Loucy (cell line): ENCODE measurements around the gene MACROD2.

Source experiments
- EZH2phosphoT487 ChIP-seq: fragments of 200-600 bp; IDR thresholded peaks from 2 replicates; pipeline ENCODE4 v1.6.1; 2018; ENCODE audit warnings: antibody characterized with exemption, mild to moderate bottlenecking, moderate library complexity, borderline replicate concordance
- TF ChIP-seq, protein P1 (sequence below): fragments of 200-600 bp; sonication (generic); conservative IDR thresholded peaks from 2 replicates; pipeline ENCODE4 v1.5.1; 2014; ENCODE audit warnings: mild to moderate bottlenecking, antibody characterized with exemption, low read length

DNA sequence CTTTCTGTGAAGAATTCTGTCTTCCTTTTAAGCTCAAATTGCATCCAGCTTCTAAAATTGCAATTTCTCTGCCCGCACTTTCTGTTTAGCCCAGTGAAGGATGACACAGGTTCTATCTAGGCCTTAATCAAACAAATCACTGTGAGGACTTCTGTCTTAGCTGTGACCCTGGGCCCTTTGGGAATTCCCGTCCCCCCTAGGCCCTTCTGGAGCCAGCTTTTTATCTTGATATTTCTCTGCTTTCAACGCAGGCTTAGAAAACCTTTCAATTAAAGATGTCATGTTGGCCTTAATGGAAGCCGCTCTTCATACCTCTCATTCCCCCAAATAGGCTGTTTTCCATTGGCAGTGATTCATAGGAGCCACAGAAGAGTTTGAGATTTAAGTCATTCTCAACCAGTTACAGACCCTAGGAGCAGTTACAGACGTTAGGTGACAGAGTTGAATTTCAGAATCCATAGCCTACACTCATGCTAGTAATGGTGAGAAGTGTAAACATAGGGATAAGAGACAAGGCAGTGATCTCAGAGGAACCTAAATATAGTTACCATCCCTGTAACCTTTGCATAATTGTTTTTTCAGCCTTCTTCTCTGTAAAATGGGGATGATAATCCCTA, 416.9 kb downstream of the MACROD2 start:
- TF ChIP-seq, protein P1, sequence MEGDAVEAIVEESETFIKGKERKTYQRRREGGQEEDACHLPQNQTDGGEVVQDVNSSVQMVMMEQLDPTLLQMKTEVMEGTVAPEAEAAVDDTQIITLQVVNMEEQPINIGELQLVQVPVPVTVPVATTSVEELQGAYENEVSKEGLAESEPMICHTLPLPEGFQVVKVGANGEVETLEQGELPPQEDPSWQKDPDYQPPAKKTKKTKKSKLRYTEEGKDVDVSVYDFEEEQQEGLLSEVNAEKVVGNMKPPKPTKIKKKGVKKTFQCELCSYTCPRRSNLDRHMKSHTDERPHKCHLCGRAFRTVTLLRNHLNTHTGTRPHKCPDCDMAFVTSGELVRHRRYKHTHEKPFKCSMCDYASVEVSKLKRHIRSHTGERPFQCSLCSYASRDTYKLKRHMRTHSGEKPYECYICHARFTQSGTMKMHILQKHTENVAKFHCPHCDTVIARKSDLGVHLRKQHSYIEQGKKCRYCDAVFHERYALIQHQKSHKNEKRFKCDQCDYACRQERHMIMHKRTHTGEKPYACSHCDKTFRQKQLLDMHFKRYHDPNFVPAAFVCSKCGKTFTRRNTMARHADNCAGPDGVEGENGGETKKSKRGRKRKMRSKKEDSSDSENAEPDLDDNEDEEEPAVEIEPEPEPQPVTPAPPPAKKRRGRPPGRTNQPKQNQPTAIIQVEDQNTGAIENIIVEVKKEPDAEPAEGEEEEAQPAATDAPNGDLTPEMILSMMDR: no peak
- TF ChIP-seq EZH2phosphoT487: no peak
